Activated CD4-positive, alpha-beta T cell treated with anti-CD3 and anti-CD28 coated beads, Interleukin-2, amount 10 ng/mL, durations not matched to agents 24 days and 14 days (primary cell): Measurements from ENCODE around the gene PAFAH1B1. TPM values are rescaled to one million over a fixed set of nuclear protein-coding genes. Genes with fewer than 3 reads are reported as not detected.
A peak's percentile ranks its signal among the peaks of the same experiment; 100 is the strongest.

Experiments
- DNase-seq: peaks from one replicate; pipeline ENCODE4 v3.0.0; 2022
- H3K27ac Mint-ChIP-seq: one replicate; pipeline ENCODE4 v1.8.0; 2022; ENCODE audit warnings: mild to moderate bottlenecking, mixed read lengths
- H3K27me3 Mint-ChIP-seq: one replicate; pipeline ENCODE4 v1.8.0; 2022; ENCODE audit warnings: mixed read lengths
- H3K36me3 Mint-ChIP-seq: one replicate; pipeline ENCODE4 v1.8.0; 2022; ENCODE audit warnings: low read depth, mild to moderate bottlenecking, mixed read lengths
- H3K4me1 Mint-ChIP-seq: one replicate; pipeline ENCODE4 v1.8.0; 2021; ENCODE audit warnings: mixed read lengths
- H3K4me3 Mint-ChIP-seq: one replicate; pipeline ENCODE4 v1.8.0; 2022; ENCODE audit warnings: mild to moderate bottlenecking, moderate library complexity, mixed read lengths
- H3K9me3 Mint-ChIP-seq: one replicate; pipeline ENCODE4 v1.8.0; 2021; ENCODE audit warnings: mixed read lengths
- intact Hi-C: fragments of 100-400 bp; cut with micrococcal nuclease; formaldehyde crosslinking; loops from one replicate; pipeline ENCODE4 v1.15.1; 2023
- total RNA-seq: library from RNA; stranded (reverse); gene quantifications from 2 replicates; pipeline ENCODE4 v1.2.3, GENCODE V29; 2022

The PAFAH1B1 gene
- total RNA-seq, 1 donor from 2014 or later = 166 TPM

- peaks cover 56% of the 10 kb centered on the region for H3K36me3 Mint-ChIP-seq
Observed at GRCh38 chr17:2681650-2682049, 88.2 kb downstream of the PAFAH1B1 start.

GRCh38 chr17:2682176-2682938 is 88.9 kb downstream of the PAFAH1B1 start:
- H3K27ac Mint-ChIP-seq = no peak overlapping the region
- H3K36me3 Mint-ChIP-seq = peaks cover 51% of the 10 kb centered on the region
- H3K27me3 Mint-ChIP-seq = no peaks in the 10 kb centered on the region
- DNase-seq = no peak
- intact Hi-C loops = no loop called here
- no peaks in the 10 kb centered on the region for H3K9me3 Mint-ChIP-seq
- H3K4me3 Mint-ChIP-seq = no peak overlapping the region
- no peaks in the 10 kb centered on the region for H3K4me1 Mint-ChIP-seq

More at GRCh38 chr17:2681650-2682049, 88.2 kb downstream of the PAFAH1B1 start:
- H3K4me3 Mint-ChIP-seq = no peak overlapping the region
- H3K9me3 Mint-ChIP-seq = no peaks in the 10 kb centered on the region
- intact Hi-C loops = no loop called here
- H3K27me3 Mint-ChIP-seq = no peaks in the 10 kb centered on the region
- DNase-seq = no peak
- H3K27ac Mint-ChIP-seq = no peak overlapping the region
- H3K4me1 Mint-ChIP-seq = no peaks in the 10 kb centered on the region

- no peaks in the 10 kb centered on the region for H3K9me3 Mint-ChIP-seq
- H3K4me3 Mint-ChIP-seq = no peak overlapping the region
- peak; percentile 44 for DNase-seq
- no peaks in the 10 kb centered on the region for H3K27me3 Mint-ChIP-seq
- H3K36me3 Mint-ChIP-seq = peaks cover 49% of the 10 kb centered on the region
- H3K27ac Mint-ChIP-seq = no peak overlapping the region
- H3K4me1 Mint-ChIP-seq = no peaks in the 10 kb centered on the region
- intact Hi-C loops = no loop called here
Observed at GRCh38 chr17:2683912-2684311, 90.5 kb downstream of the PAFAH1B1 start.

GRCh38 chr17:2684549-2684948 is 91.1 kb downstream of the PAFAH1B1 start:
- DNase-seq = peak; percentile 52
- Mint-ChIP-seq H3K4me1 (no peaks in the 10 kb centered on the region), H3K27ac (no peak overlapping the region), H3K27me3 (no peaks in the 10 kb centered on the region), H3K9me3 (no peaks in the 10 kb centered on the region), H3K36me3 (peaks cover 49% of the 10 kb centered on the region), H3K4me3 (no peak overlapping the region)
- intact Hi-C loops = no loop called here

- DNase-seq = peak; percentile 53
Observed at GRCh38 chr17:2685696-2686095, 92.2 kb downstream of the PAFAH1B1 start.

GRCh38 chr17:2687074-2687418 is 93.6 kb downstream of the PAFAH1B1 start:
- no peaks in the 10 kb centered on the region for H3K4me1 Mint-ChIP-seq
- intact Hi-C loops = no loop called here
- H3K27ac Mint-ChIP-seq = no peak overlapping the region
- DNase-seq = no peak
- no peaks in the 10 kb centered on the region for H3K9me3 Mint-ChIP-seq
- H3K27me3 Mint-ChIP-seq = no peaks in the 10 kb centered on the region
- H3K4me3 Mint-ChIP-seq = no peak overlapping the region
- peaks cover 30% of the 10 kb centered on the region for H3K36me3 Mint-ChIP-seq

More at GRCh38 chr17:2685696-2686095, 92.2 kb downstream of the PAFAH1B1 start:
- Mint-ChIP-seq H3K36me3 (peaks cover 40% of the 10 kb centered on the region), H3K9me3 (no peaks in the 10 kb centered on the region), H3K4me3 (no peak overlapping the region), H3K4me1 (no peaks in the 10 kb centered on the region), H3K27me3 (no peaks in the 10 kb centered on the region), H3K27ac (no peak overlapping the region)
- intact Hi-C loops = no loop called here

GRCh38 chr17:2688351-2689342 is 95.2 kb downstream of the PAFAH1B1 start:
- H3K27ac Mint-ChIP-seq = peak overlapping the region; percentile 37
- intact Hi-C loops = no loop called here
- no peaks in the 10 kb centered on the region for H3K9me3 Mint-ChIP-seq
- H3K4me1 Mint-ChIP-seq = no peaks in the 10 kb centered on the region
- peaks cover 22% of the 10 kb centered on the region for H3K36me3 Mint-ChIP-seq
- DNase-seq = peak; percentile 59
- H3K4me3 Mint-ChIP-seq = no peak overlapping the region
- H3K27me3 Mint-ChIP-seq = no peaks in the 10 kb centered on the region

GRCh38 chr17:2689411-2690164 is 96.1 kb downstream of the PAFAH1B1 start:
- intact Hi-C loops = no loop called here
- no peak overlapping the region for H3K27ac Mint-ChIP-seq

GRCh38 chr17:2690165-2691068 is 97.0 kb downstream of the PAFAH1B1 start:
- DNase-seq = no peak
- Mint-ChIP-seq H3K27ac (no peak overlapping the region), H3K9me3 (no peaks in the 10 kb centered on the region), H3K4me3 (no peak overlapping the region), H3K27me3 (no peaks in the 10 kb centered on the region), H3K36me3 (peaks cover 17% of the 10 kb centered on the region), H3K4me1 (no peaks in the 10 kb centered on the region)
- intact Hi-C loops = no loop called here

More at GRCh38 chr17:2689411-2690164, 96.1 kb downstream of the PAFAH1B1 start:
- Mint-ChIP-seq H3K36me3 (peaks cover 17% of the 10 kb centered on the region), H3K4me3 (no peak overlapping the region), H3K9me3 (no peaks in the 10 kb centered on the region), H3K27me3 (no peaks in the 10 kb centered on the region), H3K4me1 (no peaks in the 10 kb centered on the region)
- peak; percentile 54 for DNase-seq

- intact Hi-C loops = no loop called here
- no peaks in the 10 kb centered on the region for H3K27me3 Mint-ChIP-seq
- peaks cover 17% of the 10 kb centered on the region for H3K36me3 Mint-ChIP-seq
- no peak overlapping the region for H3K27ac Mint-ChIP-seq
- H3K9me3 Mint-ChIP-seq = no peaks in the 10 kb centered on the region
- no peak overlapping the region for H3K4me3 Mint-ChIP-seq
- H3K4me1 Mint-ChIP-seq = no peaks in the 10 kb centered on the region
- no peak for DNase-seq
Observed at GRCh38 chr17:2691069-2691871, 97.8 kb downstream of the PAFAH1B1 start.

- intact Hi-C loops = no loop called here
- H3K4me1 Mint-ChIP-seq = no peaks in the 10 kb centered on the region
- no peak for DNase-seq
- H3K27ac Mint-ChIP-seq = no peak overlapping the region
- H3K4me3 Mint-ChIP-seq = no peak overlapping the region
- no peaks in the 10 kb centered on the region for H3K27me3 Mint-ChIP-seq
- H3K9me3 Mint-ChIP-seq = no peaks in the 10 kb centered on the region
- peaks cover 21% of the 10 kb centered on the region for H3K36me3 Mint-ChIP-seq
Observed at GRCh38 chr17:2691965-2692780, 98.7 kb downstream of the PAFAH1B1 start.

GRCh38 chr17:2692781-2693135 is 99.3 kb downstream of the PAFAH1B1 start:
- H3K9me3 Mint-ChIP-seq = no peaks in the 10 kb centered on the region
- H3K4me1 Mint-ChIP-seq = no peaks in the 10 kb centered on the region
- no peak for DNase-seq
- intact Hi-C loops = no loop called here
- H3K27ac Mint-ChIP-seq = no peak overlapping the region
- no peaks in the 10 kb centered on the region for H3K27me3 Mint-ChIP-seq
- peaks cover 20% of the 10 kb centered on the region for H3K36me3 Mint-ChIP-seq
- no peak overlapping the region for H3K4me3 Mint-ChIP-seq
